ENCODE data around the gene MRPS9. TPM values are rescaled to one million over a fixed set of nuclear protein-coding genes. Genes with fewer than 3 reads are reported as not detected.

The MRPS9 gene
- total and polyA plus RNA-seq, 2 of the 13 experiments (the other 11 are each of a cell fraction or from before 2014, with no cell fraction given), result 31.2 to 91.8 TPM

- no peak for TF ChIP-seq ZUFSP (CRISPR knock-in tag; IDR thresholded peaks at IDR 0.05; ENCODE audit: borderline replicate concordance)
- TF ChIP-seq REL (CRISPR knock-in tag; conservative IDR thresholded peaks at IDR 0.05), result no peak
- TF ChIP-seq ATF2 (CRISPR knock-in tag; IDR thresholded peaks at IDR 0.05), result no peak
These were observed 24.3 kb downstream of the MRPS9 start (continued) for GRCh38 chr2:105062158-105062557.

GRCh38 chr2:105068387-105068786, 30.5 kb downstream of the MRPS9 start:
- H4K20me1 ChIP-seq (ENCODE audit: insufficient read depth, low read length), result no peaks in the 10 kb centered on the region
- H3K36me3 ChIP-seq (replicated peaks in 1 of 2; ENCODE audit: control insufficient read depth in 1 of 2, insufficient read depth in 2 of 2, low read length in 2 of 2), result no peaks in the 10 kb centered on the region
- peaks cover 2% of the 10 kb centered on the region for H3K79me2 ChIP-seq (ENCODE audit: insufficient read depth, low read length)
- no peaks in the 10 kb centered on the region for H3K9me3 ChIP-seq (ENCODE audit: low read length)
- intact Hi-C loops (cut with micrococcal nuclease; ENCODE audit: unreplicated experiment) (no loop called here), in situ Hi-C loops (cut with HindIII; ENCODE audit: extremely low pct_ligation_motif_present, low pct_unique_long_range_greater_than_20kb) (no loop called here)
- no peak overlapping the region for H2AFZ ChIP-seq (ENCODE audit: low read length)
- no TSS peak for BruUV-seq (replicated peaks)
- no peak for DNase-seq (ENCODE audit: low spot score)
- no peak overlapping the region for H3K4me2 ChIP-seq (ENCODE audit: low read depth, low read length)
- H3K27ac ChIP-seq (ENCODE audit: extremely low read length, insufficient read depth, low read length), result no peak overlapping the region
- no peak for FAIRE-seq
- TF ChIP-seq ZSCAN9 (CRISPR knock-in tag; IDR thresholded peaks at IDR 0.05; ENCODE audit: borderline replicate concordance) (no peak), ZBTB10 (CRISPR knock-in tag; IDR thresholded peaks at IDR 0.05; ENCODE audit: borderline replicate concordance) (no peak), ZNF670 (CRISPR knock-in tag; IDR thresholded peaks at IDR 0.05; ENCODE audit: borderline replicate concordance) (no peak), BORCS8-MEF2B (CRISPR knock-in tag; IDR thresholded peaks at IDR 0.05) (no peak), FOXK2 (IDR thresholded peaks at IDR 0.05) (no peak), ZNF367 (CRISPR knock-in tag; IDR thresholded peaks at IDR 0.05; ENCODE audit: borderline replicate concordance) (no peak), SNAPC2 (CRISPR knock-in tag; IDR thresholded peaks at IDR 0.05) (no peak), SP5 (CRISPR knock-in tag; IDR thresholded peaks at IDR 0.05; ENCODE audit: borderline replicate concordance, low read depth) (no peak), TEAD3 (CRISPR knock-in tag; optimal IDR thresholded peaks at IDR 0.05; ENCODE audit: borderline replicate concordance) (no peak), SP2 (CRISPR knock-in tag; IDR thresholded peaks at IDR 0.05) (no peak)
- no peak for ATAC-seq
- no peak overlapping the region for H3K4me3 ChIP-seq (replicated peaks in 1 of 3; ENCODE audit: insufficient read depth in 1 of 3, low read depth in 2 of 3, low read length in 3 of 3)
- no peaks in the 10 kb centered on the region for H3K4me1 ChIP-seq (ENCODE audit: insufficient read depth, low read length)
- CTCF ChIA-PET (ENCODE audit: low intra/inter-chr PET ratio, low total read pairs), result no interaction called here
- H3K9ac ChIP-seq (ENCODE audit: insufficient read depth, low read depth, low read length), result no peak overlapping the region
- 89% methylated on average over 1 of the region's 1 CpG for WGBS (ENCODE audit: low lambda C conversion rate)
- POLR2A ChIA-PET, result no interaction called here
- H3K27me3 ChIP-seq (ENCODE audit: control insufficient read depth in 1 of 2, insufficient read depth in 2 of 2, low read length in 2 of 2), result no peaks in the 10 kb centered on the region

All from HepG2 (cell line).